ENCODE data around the gene GARIN5A.

- TF ChIP-seq, protein P1, sequence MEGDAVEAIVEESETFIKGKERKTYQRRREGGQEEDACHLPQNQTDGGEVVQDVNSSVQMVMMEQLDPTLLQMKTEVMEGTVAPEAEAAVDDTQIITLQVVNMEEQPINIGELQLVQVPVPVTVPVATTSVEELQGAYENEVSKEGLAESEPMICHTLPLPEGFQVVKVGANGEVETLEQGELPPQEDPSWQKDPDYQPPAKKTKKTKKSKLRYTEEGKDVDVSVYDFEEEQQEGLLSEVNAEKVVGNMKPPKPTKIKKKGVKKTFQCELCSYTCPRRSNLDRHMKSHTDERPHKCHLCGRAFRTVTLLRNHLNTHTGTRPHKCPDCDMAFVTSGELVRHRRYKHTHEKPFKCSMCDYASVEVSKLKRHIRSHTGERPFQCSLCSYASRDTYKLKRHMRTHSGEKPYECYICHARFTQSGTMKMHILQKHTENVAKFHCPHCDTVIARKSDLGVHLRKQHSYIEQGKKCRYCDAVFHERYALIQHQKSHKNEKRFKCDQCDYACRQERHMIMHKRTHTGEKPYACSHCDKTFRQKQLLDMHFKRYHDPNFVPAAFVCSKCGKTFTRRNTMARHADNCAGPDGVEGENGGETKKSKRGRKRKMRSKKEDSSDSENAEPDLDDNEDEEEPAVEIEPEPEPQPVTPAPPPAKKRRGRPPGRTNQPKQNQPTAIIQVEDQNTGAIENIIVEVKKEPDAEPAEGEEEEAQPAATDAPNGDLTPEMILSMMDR (IDR thresholded peaks at IDR 0.05), result no peak
- TF ChIP-seq POLR2A (IDR thresholded peaks at IDR 0.05), result no peak
Observed at GRCh38 chr19:50494186-50495019, 17.8 kb upstream of the GARIN5A start.
